ENCODE measurements around the gene RGMA.
A peak's percentile ranks its signal among the peaks of the same experiment; 100 is the strongest.
"Not testable (repeated sequence)": the region's sequence is repeated elsewhere in the genome, so short reads cannot be mapped to it uniquely, and the experiment has no call there.

Gene RGMA

DNA sequence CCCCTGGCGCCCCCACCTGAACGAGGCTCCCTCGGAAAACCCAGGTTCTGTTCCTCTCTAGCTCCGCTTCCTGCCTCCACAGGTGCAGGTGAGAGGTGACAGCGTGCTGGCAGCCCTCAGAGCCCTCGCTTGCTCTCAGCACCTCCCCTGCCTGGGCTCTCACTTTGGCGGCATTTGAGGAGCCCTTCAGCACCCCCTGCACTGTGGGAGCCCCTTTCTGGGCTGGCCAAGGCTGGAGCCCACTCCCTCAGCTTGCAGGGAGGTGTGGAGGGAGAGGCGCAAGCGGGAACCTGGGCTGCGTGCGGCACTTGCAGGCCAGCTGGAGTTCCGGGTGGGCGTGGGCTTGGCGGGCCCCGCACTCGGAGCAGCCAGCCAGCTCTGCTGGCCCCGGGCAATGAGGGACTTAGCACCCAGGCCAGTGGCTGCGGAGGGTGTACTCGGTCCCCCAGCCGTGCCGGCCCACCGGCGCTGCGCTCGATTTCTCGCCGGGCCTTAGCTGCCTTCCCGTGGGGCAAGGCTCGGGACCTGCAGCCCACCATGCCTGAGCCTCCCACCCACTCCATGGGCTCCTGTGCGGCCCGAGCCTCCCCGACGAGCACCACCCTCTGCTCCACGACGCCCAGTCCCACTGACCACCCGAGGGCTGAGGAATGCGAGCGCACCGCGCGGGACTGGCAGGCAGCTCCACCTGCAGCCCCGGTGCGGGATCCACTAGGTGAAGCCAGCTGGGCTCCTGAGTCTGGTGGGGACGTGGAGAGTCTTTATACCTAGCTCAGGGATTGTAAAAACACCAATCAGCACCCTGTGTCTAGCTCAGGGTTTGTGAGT, 57.2 kb downstream of the RGMA start:
- not testable (repeated sequence) for DNase-seq

DNA sequence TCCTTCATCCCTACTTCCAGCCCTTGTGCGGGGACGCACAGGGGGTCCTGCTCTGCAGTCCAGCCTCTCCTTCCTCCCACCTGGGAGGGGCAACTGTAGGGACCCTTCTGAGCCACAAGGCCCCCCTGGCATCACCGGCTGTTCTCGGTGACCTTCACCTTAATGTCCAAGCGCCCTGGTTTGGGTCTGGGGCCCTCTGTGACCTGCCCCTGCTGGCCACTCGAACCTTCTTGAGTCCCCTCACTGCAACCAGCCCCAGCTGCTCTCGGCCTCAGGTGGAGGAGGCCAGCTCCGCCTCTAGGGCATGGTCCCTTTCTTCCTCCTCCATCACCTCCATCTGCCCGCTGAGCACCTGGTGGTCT, 57.9 kb downstream of the RGMA start:
- no peak for DNase-seq

DNA sequence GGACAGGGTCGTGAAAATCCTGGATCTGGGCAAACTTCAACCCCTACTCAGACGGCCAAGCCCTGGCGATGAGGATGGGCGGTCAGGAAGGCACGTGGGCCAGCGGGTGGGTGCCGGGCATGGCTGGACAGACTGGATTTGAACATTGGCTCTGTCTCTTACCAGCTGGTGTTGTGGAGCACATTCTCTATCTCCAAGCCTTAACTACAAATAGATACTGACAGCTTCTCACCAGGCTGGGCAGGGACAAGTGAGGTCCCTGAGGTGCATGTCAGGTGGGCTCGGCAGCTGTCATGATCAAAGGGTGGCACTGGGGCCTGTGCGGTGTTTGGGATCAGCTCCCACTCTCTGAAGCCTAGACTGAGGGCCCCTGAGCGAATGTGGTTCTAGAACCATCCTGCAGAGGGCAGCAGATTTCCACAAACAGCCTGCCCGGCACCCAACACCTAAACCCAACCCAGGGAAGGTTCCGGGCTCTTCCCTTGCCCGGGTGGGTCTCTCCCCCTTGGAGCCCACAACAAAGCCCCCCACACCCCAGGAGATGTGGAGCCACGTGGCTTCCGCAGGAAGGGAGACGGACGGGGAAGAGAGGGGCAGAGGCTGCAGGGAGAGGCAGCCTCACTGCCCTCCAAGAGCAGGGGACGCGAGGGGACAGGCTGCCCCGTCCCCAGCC, 58.4 kb downstream of the RGMA start:
- DNase-seq = peak; percentile 66

DNA sequence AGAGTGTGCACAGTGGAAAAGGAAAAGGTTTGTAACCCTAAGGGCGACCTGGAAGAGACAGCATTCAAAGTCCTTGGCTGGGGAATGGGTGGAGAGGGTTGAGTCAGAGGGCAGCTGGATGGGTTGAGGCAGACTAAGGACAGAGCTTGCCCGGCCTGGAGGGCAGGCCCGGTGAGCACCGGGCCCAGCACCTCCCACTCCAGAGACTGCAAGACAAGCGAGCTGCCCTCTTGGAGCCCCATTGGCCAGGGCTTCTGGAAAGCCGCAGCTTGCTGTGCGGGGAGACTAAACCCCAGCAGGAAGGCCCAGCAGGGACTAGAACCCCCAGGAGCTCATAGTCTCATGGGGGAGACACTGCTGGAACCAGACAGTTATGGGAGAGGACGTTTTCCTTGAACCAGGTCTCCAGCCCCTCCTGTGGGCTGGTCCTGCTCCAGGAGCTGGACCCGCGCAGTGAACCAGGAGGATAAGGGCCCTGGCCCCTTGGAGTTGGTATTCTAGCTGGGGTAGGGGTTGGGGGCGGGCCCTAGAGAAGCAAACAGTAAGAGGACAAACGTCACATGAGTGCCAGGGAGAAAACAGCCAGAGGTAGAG, 59.1 kb downstream of the RGMA start:
- DNase-seq = no peak

DNA sequence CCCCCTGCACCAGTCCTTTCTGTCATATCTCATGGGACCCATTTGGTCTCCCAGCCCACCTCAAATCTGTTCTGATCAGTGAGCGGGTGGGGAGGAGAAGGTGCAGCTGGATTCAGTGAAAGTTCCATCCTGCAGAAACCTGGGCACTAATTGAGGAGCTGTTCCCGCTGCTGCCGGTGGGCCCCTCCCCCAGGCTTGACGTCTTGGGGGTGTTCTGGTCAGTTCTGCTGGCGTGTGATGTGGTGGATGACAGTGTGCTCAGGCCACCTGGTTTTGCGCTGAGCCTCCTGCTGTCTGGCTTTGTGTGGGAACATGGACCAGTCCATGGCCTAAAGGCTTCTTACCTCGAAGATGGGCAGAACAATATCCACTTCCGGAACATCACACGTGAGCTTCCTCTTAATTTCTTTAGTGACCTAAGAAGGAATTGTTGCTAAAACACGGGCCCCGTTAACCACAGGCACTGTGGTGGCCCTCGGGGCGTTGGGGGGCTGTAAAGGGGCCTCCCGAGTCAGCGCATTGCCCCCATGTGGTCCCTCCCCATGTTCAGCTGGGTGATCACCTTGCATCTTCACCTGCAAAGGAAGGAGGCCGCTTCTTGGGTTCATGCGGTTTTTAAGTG, 59.7 kb downstream of the RGMA start:
- no peak for DNase-seq

DNA sequence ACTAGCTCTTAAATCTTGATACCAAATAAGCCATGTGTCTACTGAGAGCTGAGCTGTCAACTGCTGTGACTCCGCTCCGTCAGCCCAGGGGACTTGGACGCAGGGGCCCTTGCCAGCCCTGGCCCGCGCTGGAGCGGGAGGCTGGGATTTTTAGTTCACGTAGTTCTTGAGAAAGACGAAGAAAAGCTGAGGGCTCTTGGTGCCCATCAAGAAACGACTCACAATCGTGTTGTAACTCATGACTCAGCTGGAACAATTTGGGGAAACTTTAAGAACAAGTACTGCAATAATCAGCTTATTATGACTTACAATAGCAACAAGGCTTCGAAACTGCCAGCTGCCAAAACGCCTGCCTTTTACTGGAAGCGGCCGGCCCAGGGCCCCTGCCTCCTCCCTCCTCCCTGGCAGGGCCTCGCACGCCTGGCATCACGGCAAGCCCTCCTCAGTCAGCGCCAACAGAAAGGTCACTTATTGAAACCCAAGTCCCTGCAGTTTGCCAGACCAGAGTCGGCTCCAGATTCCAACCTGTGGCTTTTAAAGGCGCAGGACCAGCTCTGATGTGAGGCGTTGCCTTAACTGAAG, 60.3 kb downstream of the RGMA start:
- DNase-seq = no peak

DNA sequence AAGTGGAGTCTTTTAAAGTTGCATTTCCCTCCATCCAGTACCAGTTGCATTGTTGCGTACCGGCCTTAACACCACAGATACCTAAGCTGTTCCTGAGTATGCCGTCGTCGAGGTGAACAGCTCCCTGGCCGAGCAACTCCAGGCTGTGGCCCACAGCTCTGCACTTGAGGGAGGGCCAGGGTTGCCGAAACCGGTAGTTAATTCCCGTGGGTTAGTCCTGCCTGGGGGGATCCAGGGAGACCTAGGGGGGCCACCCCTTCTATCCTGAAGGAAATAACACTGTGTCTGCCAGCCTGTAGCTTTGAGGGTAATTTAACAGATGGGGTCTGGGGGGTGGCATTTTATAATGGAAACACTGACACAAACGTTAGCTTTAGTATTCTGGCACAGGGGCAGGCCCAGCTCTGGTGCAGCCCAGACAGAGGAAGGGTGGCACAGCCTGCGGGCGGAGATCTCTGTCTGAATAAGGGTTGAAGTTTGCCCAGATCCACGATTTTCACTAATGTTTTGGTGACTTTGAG, 60.8 kb downstream of the RGMA start:
- no peak for DNase-seq

DNA sequence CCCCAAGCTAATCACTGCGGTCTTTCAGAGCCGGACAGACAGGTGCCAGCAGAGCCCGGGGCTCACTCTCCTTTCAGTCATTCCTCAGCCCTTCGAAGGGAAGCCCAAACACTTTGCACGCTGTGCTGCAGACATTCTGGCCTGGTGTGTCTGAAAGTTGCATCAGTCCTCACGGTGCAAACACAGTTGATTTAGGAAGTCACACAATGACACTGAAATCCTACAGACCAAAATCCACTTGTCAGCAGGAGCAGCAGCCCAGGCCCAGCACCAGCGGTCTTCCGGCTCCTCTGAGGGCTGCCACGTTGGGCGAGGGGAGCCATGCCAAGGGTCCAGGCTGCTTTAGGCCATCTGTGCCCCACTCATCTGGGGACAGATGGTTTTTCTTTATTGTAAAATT, 61.6 kb downstream of the RGMA start:
- no peak for DNase-seq

DNA sequence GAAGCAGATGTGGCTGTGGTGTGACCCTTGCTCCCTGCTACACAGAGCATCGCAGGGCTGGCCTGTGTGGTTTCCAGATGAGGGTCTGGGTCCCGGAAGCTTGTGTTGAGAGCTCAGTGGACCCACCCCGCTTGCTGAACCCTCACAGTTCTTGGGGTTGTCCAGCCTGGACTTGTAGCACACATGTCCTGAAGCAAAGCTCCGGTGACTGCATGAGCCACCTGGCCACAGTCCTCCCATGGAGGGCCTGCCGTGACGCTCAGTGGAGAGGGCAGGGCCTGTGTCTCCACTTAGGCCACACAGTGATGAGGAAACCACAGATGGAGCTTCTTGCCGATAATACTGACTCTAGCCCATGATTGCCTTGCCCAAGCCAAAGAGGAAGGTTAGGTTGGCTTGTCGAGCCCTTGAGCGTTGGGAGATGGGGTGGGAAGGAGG, 62.6 kb downstream of the RGMA start:
- no peak for DNase-seq

DNA sequence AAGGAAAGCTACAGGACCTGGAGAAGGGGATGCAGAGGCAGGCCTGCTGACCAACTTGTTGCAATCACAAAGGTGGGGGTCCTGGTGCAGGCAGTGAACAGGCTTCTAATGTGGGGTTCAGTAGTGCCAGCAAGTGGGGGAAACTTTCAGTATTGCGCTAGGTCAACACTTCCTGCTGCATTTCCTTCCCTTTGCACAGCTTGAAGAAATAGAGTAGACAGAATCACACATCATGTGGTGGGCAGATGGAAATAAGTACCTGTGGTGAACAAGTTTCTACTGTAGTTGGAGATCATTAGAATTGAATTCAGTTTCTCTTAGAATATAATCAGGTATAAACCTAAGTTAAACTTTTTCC, 63.4 kb downstream of the RGMA start:
- no peak for DNase-seq

DNA sequence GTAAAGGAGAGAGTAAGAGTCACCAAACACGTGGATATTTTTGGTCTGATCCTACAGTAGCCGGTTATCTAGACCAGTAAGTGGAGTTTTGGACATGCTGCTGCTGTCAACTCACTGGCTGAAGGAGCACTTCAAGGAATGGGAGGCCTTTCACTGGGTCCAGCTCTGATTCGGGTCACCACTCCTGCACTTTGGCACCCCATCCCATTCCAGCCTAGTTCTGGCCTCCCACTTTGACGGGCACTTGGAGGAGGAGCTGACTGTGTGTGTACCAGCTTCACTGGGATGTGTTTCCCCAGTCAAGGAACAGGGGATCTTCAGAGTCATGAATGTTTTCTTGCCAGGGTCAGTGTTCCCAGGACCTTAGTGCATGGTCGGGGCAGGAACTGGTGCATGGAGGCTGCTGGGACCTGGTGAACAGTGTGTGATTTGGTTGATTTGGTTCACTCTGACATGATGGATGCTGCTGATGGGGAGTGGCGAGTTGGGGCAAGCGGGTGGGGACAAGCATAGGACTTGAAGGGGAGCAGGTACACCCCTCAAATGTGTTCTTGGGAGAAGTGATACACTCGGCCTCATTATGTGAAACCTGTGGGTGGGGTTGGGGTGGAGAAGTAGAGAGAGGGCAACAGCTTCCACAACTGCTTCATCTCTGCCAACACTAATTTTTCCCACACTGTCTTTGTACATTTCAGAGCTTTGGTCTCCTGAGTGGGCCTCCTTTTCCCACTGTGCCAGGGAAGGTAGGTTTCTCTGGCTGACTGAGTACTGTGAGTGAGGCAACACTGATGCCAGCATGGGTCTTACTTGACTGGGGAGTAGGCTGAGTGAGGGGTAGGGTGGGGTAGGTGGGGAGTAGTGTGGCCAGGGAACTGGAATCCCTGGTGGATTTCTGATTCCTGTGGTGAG, 64.0 kb downstream of the RGMA start:
- DNase-seq = no peak

DNA sequence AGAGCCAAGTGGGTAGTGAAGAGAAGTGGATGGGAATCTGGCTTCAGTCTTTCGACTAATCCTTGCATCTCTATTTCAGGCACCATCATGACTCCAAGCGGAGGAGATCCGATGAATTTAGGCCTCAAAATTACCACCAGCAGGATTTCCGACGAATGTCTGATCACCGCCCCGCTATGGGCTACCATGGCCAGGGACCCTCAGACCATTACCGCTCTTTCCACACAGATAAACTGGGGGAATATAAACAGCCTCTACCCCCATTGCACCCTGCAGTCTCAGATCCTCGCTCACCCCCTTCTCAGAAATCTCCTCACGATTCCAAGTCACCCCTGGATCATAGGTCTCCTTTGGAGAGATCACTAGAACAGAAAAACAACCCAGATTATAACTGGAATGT, 64.7 kb downstream of the RGMA start:
- no peak for DNase-seq

DNA sequence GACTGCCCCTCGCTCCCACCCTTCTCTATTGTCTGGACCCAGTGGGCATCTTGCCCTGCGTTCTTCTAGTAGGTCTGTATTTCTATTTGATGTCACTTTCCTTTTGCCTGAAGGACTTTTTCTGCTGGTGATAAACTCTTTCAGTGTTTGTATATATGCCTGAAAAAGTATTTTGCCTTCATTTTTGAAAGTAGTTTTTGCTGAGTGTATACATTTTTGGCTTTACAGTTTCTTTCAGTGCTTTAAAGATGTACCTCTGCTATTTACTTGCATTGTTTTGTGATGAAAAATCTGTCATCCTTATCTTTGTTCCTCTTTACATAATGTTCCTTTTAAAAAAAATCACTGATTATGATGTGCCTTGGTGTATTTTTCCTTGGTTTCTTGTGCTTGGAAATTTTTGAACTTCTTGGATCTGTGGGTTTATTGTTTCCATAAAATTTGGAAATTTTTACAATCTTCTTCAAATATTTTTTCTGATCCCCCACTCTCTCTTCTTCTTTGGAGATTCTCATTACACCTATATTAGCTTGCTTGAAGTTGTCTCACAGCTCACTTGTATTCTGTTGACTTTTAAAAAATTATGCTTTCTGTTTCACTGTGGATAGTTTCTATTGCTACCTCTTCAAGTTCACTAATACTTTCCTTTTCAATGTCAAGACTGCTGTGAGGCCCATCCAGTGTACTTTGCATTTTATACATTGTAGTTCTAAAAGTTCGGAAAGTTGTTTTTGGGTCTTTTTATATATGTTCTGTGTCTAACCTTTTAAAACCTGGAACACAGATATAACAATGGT, 67.8 kb downstream of the RGMA start:
- no peak for DNase-seq

DNA sequence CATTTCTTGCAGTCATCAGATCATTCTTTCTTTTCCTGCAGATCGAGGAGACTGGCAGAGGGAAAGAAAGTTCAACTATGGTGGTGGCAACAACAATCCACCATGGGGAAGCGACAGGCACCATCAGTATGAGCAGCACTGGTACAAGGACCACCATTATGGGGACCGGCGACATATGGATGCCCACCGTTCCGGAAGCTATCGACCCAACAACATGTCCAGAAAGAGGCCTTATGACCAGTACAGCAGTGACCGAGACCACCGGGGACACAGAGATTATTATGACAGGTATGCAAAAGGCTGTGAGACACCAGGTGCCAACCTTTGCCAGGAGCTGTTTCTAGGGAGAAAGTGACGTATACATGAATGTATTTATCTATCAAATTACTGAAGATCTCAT, 69.0 kb downstream of the RGMA start:
- no peak for DNase-seq

DNA sequence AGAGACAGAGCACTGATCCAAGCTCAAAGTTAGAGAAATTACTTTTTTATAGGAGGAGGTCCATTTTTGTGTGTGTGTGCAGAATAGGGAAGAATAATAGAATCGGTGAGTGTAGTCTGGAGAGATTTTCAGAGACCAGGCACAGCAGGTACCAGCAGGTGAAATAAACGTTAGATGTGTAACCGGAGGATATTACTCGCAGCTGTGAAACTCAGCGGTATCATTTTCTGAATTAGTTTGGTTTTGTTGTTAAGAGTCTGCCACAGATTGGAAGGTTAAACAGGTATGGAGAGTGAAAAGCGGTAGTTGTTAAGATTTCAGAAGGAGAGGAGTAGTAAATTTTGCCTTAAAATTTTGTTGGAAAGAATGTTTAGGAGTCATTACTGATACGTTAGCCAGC, 69.9 kb downstream of the RGMA start:
- DNase-seq = no peak

DNA sequence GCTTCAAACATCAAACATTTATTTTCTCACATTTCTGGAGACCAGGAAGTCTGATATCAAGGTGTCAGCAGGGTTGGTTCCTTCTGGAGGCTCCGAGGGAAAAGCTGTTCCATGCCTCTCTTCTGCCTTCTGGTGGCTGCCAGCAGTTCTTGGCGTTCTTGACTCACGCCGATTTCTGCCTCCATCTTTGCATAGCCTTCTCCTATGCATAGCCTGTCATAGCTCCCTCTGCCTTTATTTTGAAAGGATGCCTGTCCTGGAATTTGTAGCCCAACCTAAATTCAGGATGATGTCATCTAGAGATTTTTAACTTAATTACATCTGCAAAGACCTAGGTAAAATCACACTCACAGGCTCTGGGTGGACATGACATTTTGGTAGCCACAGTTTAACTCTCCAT, 70.4 kb downstream of the RGMA start:
- no peak for DNase-seq

DNA sequence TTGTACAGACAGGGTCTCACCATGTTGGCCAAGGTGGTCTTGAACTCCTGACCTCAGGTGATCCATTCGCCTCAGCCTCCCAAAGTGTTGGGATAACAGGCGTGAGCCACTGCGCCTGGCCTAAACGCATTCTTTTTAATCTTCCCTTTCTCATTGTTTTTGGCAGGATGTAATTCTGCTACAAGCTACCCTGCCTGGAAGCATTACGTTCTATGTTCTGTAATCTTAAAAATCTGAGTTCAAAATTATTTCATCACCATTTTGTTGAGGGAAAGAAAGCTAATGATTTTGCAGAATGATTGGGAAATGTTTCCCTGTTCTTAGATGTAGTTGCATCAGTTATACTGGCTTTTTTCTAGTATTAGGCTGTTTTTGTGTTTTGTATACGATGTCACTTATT, 71.5 kb downstream of the RGMA start:
- no peak for DNase-seq

DNA sequence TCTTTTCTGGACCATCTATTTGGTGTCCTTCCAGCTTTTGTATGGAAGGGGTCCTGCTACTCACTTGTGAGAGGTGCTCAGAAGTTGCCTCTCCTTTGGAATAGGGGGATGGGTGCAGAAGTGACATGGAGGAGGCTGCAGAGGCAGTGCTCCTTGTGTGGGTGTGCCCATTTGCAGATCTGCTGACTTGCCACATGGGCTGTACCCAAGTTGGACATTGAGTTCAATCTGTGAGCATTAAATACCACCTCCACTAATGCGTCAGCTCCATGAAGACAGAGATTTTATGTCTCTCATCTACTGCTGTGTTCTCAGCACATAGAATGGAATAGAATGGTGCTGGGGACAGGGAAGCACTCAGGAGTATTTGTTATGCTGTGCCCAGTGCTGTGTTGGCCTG, 76.2 kb downstream of the RGMA start:
- DNase-seq = no peak

DNA sequence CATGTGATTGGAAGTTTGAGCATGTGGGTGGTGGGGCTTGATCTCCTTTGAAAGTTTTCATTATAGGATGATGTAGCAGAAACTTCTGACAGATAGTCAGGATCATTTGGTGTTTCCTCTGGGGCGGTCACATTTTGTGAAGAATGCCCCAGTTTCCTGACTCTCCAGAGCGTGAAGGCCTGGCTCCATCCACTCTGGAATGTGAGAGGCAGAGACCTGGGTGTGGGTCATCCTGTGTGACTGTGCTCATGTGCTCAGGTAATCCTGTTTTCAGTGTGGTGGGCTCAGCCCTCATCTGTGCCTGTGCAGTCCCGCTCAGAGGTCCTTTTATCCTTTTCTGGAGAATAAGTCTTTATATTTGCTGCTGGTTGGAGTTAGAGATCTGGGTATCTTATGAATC, 81.0 kb downstream of the RGMA start:
- DNase-seq = no peak

DNA sequence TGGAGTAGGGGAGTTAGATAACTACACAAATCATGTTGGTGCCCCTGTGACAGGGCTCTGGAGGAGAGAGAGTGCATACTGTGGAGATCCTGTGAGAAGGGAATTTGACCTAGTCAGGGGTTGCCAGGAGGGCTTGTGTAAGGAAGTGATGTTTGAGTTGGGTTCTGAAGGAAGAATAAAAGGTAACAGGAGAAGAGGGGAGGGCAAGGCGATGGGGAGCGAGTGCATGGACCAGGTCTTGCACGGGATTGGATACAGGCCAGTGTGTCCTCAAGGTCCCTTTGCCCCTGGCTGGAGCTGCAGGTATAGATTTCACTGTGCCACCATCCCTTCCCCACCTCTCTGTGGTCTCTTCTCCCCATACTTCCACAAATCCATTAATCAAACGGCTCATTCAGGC, 83.9 kb downstream of the RGMA start:
- DNase-seq = no peak

DNA sequence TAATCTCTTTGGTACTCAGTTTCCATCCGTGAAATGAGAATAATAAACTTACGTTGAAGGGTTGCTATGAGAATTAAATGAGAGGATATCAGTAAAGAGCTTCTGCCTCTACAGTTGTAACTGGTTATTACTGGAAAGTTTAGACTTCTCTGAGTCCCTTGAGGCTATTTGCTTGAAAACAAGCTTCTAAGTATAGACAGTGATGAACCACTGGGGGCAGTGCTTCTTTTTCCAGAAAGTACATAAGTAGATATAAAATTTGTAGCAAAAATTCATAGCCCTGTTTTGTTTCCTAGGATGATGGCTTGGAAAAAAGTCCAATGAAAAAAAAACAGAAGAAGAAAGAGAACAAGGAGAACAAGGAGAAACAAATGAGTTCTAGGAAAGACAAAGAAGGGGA, 87.1 kb downstream of the RGMA start:
- no peak for DNase-seq

Measured in CD4-positive, alpha-beta T cell treated with Interleukin-4 for 4 hours (primary cell).